ENCODE results near the gene LCN2.

DNA sequence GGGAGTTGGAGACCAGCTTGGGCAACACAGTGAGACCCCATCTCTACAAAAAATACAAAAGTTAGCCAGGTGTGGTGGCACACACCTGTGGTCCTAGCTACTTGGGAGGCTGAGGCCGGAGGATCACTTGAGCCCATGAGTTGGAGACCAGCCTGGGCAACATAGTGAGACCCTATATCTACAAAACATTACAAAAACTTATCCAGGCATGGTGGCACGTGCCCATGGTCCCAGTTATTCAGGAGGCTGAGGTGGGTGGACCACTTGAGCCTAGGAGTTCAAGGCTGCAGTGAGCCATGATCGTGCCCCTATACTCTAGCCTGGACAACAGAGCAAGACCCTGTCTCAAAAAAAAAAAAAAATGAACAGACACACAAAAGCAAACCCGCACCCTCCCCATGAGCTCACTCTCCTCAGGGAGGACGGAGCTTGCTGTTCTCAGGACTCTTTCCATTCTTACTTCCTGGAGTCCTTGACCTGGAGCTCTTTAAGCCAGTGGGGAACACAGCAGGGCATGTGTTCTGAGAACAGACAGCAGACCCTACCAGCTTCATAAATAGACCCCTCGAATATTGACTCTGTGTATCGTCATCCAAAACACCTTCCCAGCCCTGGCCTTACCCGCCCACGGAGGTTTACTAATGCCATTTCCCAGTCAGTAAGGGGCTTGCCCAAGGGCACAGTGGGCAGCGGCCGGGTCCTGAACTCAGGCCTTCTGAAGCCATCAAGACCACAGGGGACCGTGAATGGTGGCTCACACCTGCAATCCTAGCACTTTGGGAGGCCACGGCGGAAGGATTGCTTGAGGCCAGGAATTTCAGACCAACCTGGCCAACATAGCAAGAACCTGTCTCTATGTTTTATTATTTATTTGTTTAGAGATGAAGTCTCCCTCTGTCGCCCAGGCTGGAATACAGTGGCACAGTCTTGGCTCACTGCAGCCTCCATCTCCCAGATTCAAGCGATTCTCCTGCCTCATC lies 32.9 kb upstream of the LCN2 start:
- TF ChIP-seq, protein P1, sequence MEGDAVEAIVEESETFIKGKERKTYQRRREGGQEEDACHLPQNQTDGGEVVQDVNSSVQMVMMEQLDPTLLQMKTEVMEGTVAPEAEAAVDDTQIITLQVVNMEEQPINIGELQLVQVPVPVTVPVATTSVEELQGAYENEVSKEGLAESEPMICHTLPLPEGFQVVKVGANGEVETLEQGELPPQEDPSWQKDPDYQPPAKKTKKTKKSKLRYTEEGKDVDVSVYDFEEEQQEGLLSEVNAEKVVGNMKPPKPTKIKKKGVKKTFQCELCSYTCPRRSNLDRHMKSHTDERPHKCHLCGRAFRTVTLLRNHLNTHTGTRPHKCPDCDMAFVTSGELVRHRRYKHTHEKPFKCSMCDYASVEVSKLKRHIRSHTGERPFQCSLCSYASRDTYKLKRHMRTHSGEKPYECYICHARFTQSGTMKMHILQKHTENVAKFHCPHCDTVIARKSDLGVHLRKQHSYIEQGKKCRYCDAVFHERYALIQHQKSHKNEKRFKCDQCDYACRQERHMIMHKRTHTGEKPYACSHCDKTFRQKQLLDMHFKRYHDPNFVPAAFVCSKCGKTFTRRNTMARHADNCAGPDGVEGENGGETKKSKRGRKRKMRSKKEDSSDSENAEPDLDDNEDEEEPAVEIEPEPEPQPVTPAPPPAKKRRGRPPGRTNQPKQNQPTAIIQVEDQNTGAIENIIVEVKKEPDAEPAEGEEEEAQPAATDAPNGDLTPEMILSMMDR (IDR thresholded peaks at IDR 0.05): no peak
- TF ChIP-seq ZFX (IDR thresholded peaks at IDR 0.05; ENCODE audit: borderline replicate concordance): no peak

Measured in 22Rv1 (cell line).